Putamen (tissue), 1 donor: ENCODE data around the gene MASP1.
"Not testable (repeated sequence)": the region's sequence is repeated elsewhere in the genome, so short reads cannot be mapped to it uniquely, and the experiment has no call there.

Source experiments
- DNase-seq: peaks from one replicate; pipeline ENCODE4 v3.0.0-alpha.2; 2016; ENCODE audit warnings: low spot score

MASP1 gene

GRCh38 chr3:187227658-187228258 is 63.8 kb downstream of the MASP1 start:
- DNase-seq, result no peak

- DNase-seq, result no peak
Observed at GRCh38 chr3:187223799-187224198, 67.7 kb downstream of the MASP1 start.

- DNase-seq, result no peak
Observed at GRCh38 chr3:187222801-187223200, 68.7 kb downstream of the MASP1 start.

GRCh38 chr3:187215460-187215859 is 76.1 kb downstream of the MASP1 start:
- DNase-seq, result no peak

- no peak for DNase-seq
Observed at GRCh38 chr3:187213616-187214015, 77.9 kb downstream of the MASP1 start.

GRCh38 chr3:187212705-187213104 is 78.8 kb downstream of the MASP1 start:
- no peak for DNase-seq

- DNase-seq, result no peak
Observed at GRCh38 chr3:187212196-187212545, 79.4 kb downstream of the MASP1 start.

- DNase-seq, result no peak
Observed at GRCh38 chr3:187211532-187212195, 79.9 kb downstream of the MASP1 start.

GRCh38 chr3:187210545-187211327 is 80.8 kb downstream of the MASP1 start:
- peak; percentile 50 for DNase-seq

- DNase-seq, result no peak
Observed at GRCh38 chr3:187210091-187210490, 81.4 kb downstream of the MASP1 start.

- DNase-seq, result no peak
Observed at GRCh38 chr3:187209491-187209890, 82.0 kb downstream of the MASP1 start.

GRCh38 chr3:187208159-187208558 is 83.4 kb downstream of the MASP1 start:
- DNase-seq, result no peak

GRCh38 chr3:187207624-187208023 is 83.9 kb downstream of the MASP1 start:
- no peak for DNase-seq

- DNase-seq, result no peak
Observed at GRCh38 chr3:187207062-187207461, 84.5 kb downstream of the MASP1 start.

GRCh38 chr3:187205683-187206082 is 85.9 kb downstream of the MASP1 start:
- DNase-seq, result no peak

GRCh38 chr3:187199463-187200050 is 92.0 kb downstream of the MASP1 start:
- not testable (repeated sequence) for DNase-seq

- DNase-seq, result no peak
Observed at GRCh38 chr3:187198490-187198889, 93.0 kb downstream of the MASP1 start.

- DNase-seq, result no peak
Observed at GRCh38 chr3:187197335-187197649, 94.2 kb downstream of the MASP1 start, which contains the start of gene RTP1. TSS of gene RTP1 (plus strand) at chr3:187197486. CDS start at chr3:187197516, 30 bp downstream.

- DNase-seq, result no peak
Observed at GRCh38 chr3:187196573-187197334, 94.8 kb downstream of the MASP1 start.

GRCh38 chr3:187193181-187193580 is 98.4 kb downstream of the MASP1 start:
- DNase-seq, result no peak

- DNase-seq, result no peak
Observed at GRCh38 chr3:187191271-187191670, 100.3 kb downstream of the MASP1 start.

- DNase-seq, result no peak
Observed at GRCh38 chr3:187188931-187189330, 102.6 kb downstream of the MASP1 start.
